Tibial artery (tissue), 4 donors: ENCODE results near the gene BIRC6.
"Not testable (repeated sequence)": the region's sequence is repeated elsewhere in the genome, so short reads cannot be mapped to it uniquely, and the experiment has no call there.

Experiments
- DNase-seq, 2 donors: peaks; one replicate each; pipeline ENCODE4 v3.0.0-alpha.2; 2019
- H3K27ac ChIP-seq, 2 donors: fragments of 200-600 bp; sonication (generic) in 1 of 2; 1 replicate in 1 of 2; 2 replicates in 1 of 2; pipeline ENCODE4 v1.5.1; 2018 to 2019; ENCODE audit warnings: mild to moderate bottlenecking in 1 of 2
- H3K27me3 ChIP-seq, 2 donors: fragments of 200-600 bp; sonication (generic) in 1 of 2; one replicate each; pipeline versions ENCODE4 v1.5.1 to v1.6.0; 2016 to 2019
- H3K36me3 ChIP-seq, 3 donors: fragments of 200-600 bp; sonication (generic) in 2 of 3; one replicate each; pipeline ENCODE4 v1.5.1; 2016 to 2019; ENCODE audit warnings: mild to moderate bottlenecking in 2 of 3
- H3K4me1 ChIP-seq, 4 donors: fragments of 200-600 bp; sonication (generic) in 2 of 4; 1 replicate in 3 of 4; 2 replicates in 1 of 4; pipeline ENCODE4 v1.5.1; 2016 to 2019
- H3K4me3 ChIP-seq, 2 donors: fragments of 200-600 bp; sonication (generic) in 1 of 2; 1 replicate in 1 of 2; 2 replicates in 1 of 2; pipeline ENCODE4 v1.5.1; 2018 to 2019; ENCODE audit warnings: mild to moderate bottlenecking in 2 of 2
- H3K9me3 ChIP-seq, 3 donors: fragments of 200-600 bp; sonication (generic) in 1 of 3; one replicate each; pipeline ENCODE4 v1.5.1; 2016 to 2019
- intact Hi-C: fragments of 100-400 bp; cut with DNase I; formaldehyde crosslinking; loops from one replicate; pipeline ENCODE4 v1.15.0; 2023; ENCODE audit warnings: low total_unique reads
- TF ChIP-seq, protein P1 (sequence below), 2 experiments: fragments of 200-600 bp in 1 of 2; fragments of 450-650 bp in 1 of 2; IDR thresholded peaks; one replicate each; pipeline ENCODE4 v1.5.1; 2017 to 2019; ENCODE audit warnings: antibody characterized with exemption in 2 of 2, mild to moderate bottlenecking in 1 of 2, moderate library complexity in 1 of 2

The BIRC6 gene

DNA sequence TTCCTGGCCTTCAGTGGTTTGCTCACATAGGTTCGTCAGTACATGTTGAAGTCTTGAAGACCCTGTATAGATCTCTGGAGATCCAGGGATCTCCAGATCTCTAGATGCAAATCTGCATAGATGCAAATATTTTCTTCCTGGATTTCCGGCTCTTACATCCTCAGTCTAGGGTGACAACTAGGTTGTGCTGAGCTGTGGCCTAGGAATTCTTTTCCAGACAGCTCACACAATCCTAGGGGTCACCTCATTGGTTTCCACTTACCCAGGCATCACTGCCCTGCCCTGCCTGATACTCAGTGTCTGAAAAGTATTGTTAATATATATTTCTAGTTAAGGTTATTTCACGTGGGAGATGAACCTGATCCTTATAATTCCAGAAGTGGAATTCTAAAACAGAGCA, 165.9 kb downstream of the BIRC6 start:
- Histone ChIP-seq H3K9me3 (no peaks in the 10 kb centered on the region), H3K36me3 (peaks cover 38 to 73% (median 69%) of the 10 kb centered on the region in 3 donors), H3K27ac (no peak overlapping the region), H3K4me3 (no peak overlapping the region), H3K27me3 (no peaks in the 10 kb centered on the region), H3K4me1 (no peaks in the 10 kb centered on the region)
- TF ChIP-seq, protein P1, sequence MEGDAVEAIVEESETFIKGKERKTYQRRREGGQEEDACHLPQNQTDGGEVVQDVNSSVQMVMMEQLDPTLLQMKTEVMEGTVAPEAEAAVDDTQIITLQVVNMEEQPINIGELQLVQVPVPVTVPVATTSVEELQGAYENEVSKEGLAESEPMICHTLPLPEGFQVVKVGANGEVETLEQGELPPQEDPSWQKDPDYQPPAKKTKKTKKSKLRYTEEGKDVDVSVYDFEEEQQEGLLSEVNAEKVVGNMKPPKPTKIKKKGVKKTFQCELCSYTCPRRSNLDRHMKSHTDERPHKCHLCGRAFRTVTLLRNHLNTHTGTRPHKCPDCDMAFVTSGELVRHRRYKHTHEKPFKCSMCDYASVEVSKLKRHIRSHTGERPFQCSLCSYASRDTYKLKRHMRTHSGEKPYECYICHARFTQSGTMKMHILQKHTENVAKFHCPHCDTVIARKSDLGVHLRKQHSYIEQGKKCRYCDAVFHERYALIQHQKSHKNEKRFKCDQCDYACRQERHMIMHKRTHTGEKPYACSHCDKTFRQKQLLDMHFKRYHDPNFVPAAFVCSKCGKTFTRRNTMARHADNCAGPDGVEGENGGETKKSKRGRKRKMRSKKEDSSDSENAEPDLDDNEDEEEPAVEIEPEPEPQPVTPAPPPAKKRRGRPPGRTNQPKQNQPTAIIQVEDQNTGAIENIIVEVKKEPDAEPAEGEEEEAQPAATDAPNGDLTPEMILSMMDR (IDR thresholded peaks at IDR 0.05), result no peak
- no peak for DNase-seq
- intact Hi-C loops, result no loop called here

DNA sequence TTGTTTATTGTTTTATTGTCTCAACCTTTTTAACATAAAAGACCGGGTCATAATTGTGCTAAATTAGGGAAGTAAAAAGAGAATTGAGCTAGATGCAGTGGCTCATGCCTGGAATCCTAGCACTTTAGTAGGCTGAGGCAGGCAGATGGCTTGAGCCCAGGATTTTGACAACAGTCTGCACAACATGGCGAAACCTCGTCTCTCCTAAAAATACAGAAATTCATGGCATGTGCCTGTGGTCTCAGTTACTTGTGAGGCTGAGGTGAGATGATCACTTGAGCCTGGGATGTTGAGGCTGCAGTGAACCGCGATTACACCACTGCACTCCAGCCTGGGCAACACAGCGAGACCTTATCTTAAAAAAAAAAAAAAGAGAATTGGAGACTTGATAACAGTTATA, 166.9 kb downstream of the BIRC6 start:
- intact Hi-C loops, result no loop called here
- no peak for DNase-seq
- Histone ChIP-seq H3K27me3 (no peaks in the 10 kb centered on the region), H3K27ac (no peak overlapping the region), H3K4me1 (no peaks in the 10 kb centered on the region), H3K36me3 (peaks cover 38 to 71% (median 62%) of the 10 kb centered on the region in 3 donors), H3K4me3 (no peak overlapping the region), H3K9me3 (no peaks in the 10 kb centered on the region)
- TF ChIP-seq, protein P1 (IDR thresholded peaks at IDR 0.05), result no peak

DNA sequence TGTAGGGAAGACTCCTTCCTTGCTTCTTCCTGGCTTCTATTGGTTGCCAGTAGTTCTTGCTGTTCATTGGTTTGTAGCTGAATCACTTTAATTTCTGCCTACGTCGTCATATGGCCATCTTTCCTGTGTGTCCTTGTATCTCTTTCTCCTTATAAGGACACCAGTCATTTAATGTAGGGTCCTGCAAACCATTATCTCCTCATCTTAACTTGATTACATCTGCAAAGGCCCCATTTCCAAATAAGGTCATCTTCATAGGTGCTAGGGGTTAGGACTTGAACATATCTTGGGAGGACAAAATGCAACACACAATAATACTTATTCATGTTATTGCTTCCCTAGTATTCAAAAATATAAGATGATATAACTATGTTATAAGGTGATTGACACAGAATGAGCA, 175.5 kb downstream of the BIRC6 start:
- Histone ChIP-seq H3K4me1 (no peaks in the 10 kb centered on the region), H3K4me3 (no peak overlapping the region), H3K27me3 (no peaks in the 10 kb centered on the region), H3K27ac (no peak overlapping the region), H3K36me3 (peaks cover 21 to 48% (median 33%) of the 10 kb centered on the region in 3 donors), H3K9me3 (no peaks in the 10 kb centered on the region)
- intact Hi-C loops, result no loop called here
- TF ChIP-seq, protein P1 (IDR thresholded peaks at IDR 0.05), result no peak
- no peak for DNase-seq

DNA sequence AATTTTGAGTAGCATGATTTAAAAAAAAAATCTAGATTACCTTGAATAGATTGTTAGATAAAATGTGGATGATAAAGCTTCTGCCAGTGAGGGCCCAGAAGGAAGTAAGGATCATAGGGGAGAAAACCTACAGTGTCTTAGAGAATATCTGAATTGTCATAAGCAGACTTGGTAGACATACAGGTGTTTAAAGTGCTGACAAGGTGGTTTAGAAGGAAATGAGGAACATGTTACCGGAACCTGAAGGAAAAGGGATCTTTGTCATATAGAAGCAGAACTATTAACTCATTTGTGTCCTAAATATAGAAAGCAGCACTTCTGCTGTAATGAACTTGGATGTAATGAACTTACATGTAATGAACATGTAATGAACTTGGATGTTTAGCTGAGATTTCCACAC, 176.1 kb downstream of the BIRC6 start:
- Histone ChIP-seq H3K27me3 (no peaks in the 10 kb centered on the region), H3K9me3 (no peaks in the 10 kb centered on the region), H3K27ac (no peak overlapping the region), H3K36me3 (peaks cover 16 to 45% (median 31%) of the 10 kb centered on the region in 3 donors), H3K4me1 (no peaks in the 10 kb centered on the region), H3K4me3 (no peak overlapping the region)
- TF ChIP-seq, protein P1 (IDR thresholded peaks at IDR 0.05), result no peak
- intact Hi-C loops, result no loop called here
- DNase-seq, result no peak

DNA sequence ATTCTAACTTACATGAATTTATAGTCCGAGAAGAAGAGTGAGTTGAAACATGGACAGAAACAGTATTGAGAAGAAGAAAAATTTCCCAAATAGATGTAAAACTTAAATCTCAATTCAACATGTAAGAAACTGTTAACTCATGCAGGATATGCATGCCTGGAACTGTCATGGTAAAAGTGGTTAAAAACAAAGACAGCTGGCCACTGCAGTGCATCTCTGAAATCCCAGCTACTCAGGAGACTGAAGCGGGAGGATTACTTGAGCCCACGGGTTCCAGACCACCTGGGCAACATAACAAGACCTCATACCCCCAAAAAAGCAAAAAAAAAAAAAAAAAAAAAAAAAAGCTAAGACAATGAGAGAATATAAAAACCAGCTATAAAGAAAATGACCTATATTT, 178.0 kb downstream of the BIRC6 start:
- Histone ChIP-seq H3K4me1 (no peaks in the 10 kb centered on the region), H3K4me3 (no peak overlapping the region), H3K36me3 (peaks cover 16 to 41% (median 35%) of the 10 kb centered on the region in 3 donors), H3K27me3 (no peaks in the 10 kb centered on the region), H3K9me3 (no peaks in the 10 kb centered on the region), H3K27ac (no peak overlapping the region)
- TF ChIP-seq, protein P1 (IDR thresholded peaks at IDR 0.05), result no peak
- no peak for DNase-seq
- intact Hi-C loops, result no loop called here

DNA sequence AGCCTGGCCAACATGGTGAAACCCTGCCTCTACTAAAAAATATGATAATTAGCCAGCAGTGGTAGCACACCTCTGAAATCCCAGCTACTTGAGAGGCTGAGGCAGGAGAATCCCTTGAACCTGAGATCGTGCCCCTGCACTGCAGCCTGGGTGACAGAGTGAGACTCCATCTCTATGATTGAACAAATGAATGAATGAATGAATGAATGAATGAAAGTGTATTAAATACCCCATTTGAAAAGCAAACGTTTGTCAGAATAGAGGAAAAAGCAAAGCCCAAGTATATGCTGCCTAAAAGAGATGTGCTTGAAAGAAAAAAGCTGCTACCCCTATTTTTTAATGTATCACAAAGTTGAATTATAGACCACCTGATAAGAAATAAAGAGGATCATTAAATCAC, 181.9 kb downstream of the BIRC6 start:
- Histone ChIP-seq H3K4me1 (no peaks in the 10 kb centered on the region), H3K27ac (no peak overlapping the region), H3K36me3 (peaks cover under 1 to 25% (median 25%) of the 10 kb centered on the region in 3 donors), H3K4me3 (no peak overlapping the region), H3K27me3 (no peaks in the 10 kb centered on the region), H3K9me3 (no peaks in the 10 kb centered on the region)
- TF ChIP-seq, protein P1 (IDR thresholded peaks at IDR 0.05), result no peak
- DNase-seq, result no peak
- intact Hi-C loops, result no loop called here

DNA sequence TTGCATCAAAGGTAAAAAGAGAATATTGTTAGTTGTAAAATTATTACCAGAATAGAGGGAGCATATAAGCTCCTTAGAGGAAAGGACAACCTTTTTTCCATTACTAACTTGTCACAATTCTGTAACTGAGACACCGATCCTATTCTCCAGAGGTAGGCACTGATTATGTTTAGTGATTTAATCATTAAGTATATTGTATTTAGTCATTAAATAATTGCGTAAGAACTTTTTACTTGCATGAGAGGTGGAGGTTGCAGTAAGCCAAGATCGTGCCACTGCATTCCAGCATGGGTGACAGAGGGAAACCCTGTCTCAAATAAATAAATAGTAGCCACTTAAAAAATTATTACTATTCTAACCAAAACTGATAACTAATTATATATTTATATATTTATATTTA, 195.7 kb downstream of the BIRC6 start:
- H3K4me3 ChIP-seq, H3K4me1 ChIP-seq, H3K9me3 ChIP-seq, intact Hi-C loops, DNase-seq, H3K27me3 ChIP-seq, H3K27ac ChIP-seq: not testable (repeated sequence)
- peaks cover 10 to 20% (median 15%) of the 10 kb centered on the region in 3 donors for H3K36me3 ChIP-seq
